Fibroblast of lung (primary cell): ENCODE measurements around the gene TRAPPC14.

Experiments used
- CTCF ChIP-seq, 2 donors: IDR thresholded peaks in 1 of 2; conservative IDR thresholded peaks in 1 of 2; 1 replicate in 1 of 2; 2 replicates in 1 of 2; pipeline ENCODE4 v1.5.1; 2011 to 2012; ENCODE audit warnings: low read length in 2 of 2, control low read depth in 1 of 2, inconsistent platforms in 1 of 2, low read depth in 1 of 2, mild to moderate bottlenecking in 1 of 2
- EZH2 ChIP-seq: IDR thresholded peaks from 2 replicates; pipeline ENCODE4 v1.5.1; 2012; ENCODE audit warnings: low read length, control low read depth, mild to moderate bottlenecking; ENCODE audit errors: missing control alignments

- TF ChIP-seq EZH2 (no peak), CTCF (conservative IDR thresholded peaks at IDR 0.05 in 1 of 2, IDR thresholded peaks at IDR 0.05 in 1 of 2; ENCODE audit: low read depth in 1 of 2, low read length in 2 of 2) (no peak)
Measured at GRCh38 chr7:100158229-100159098, at the start of gene TRAPPC14.
